ENCODE data around the gene CLEC4F. TPM values are rescaled to one million over a fixed set of nuclear protein-coding genes. Genes with fewer than 3 reads are reported as not detected.

CLEC4F gene, protein sequence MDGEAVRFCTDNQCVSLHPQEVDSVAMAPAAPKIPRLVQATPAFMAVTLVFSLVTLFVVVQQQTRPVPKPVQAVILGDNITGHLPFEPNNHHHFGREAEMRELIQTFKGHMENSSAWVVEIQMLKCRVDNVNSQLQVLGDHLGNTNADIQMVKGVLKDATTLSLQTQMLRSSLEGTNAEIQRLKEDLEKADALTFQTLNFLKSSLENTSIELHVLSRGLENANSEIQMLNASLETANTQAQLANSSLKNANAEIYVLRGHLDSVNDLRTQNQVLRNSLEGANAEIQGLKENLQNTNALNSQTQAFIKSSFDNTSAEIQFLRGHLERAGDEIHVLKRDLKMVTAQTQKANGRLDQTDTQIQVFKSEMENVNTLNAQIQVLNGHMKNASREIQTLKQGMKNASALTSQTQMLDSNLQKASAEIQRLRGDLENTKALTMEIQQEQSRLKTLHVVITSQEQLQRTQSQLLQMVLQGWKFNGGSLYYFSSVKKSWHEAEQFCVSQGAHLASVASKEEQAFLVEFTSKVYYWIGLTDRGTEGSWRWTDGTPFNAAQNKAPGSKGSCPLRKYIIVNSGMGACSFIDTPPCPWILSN
- not detected in 2 replicates for total RNA-seq (2014; rRNA removed)
- polyA plus RNA-seq (2012) = not detected

DNA sequence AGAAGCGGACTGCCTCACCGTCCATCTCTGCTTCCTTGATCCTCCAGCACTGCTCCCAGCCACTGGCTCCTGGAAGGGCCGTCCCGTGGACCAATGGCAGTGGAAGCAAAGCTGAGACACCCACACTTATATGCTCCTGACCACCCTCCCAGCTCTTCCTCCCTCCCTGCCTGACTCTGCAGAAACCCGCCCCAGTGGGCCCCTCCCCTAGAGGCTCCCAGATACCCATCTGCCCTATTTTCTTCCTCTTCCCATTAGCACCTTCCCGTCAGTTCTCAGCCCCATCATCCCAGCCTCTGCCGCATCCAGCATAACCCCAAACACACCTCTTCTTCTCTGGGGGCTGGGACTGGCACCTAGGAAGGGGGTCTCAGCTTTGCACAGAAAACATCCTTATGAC, at the start of gene CLEC4F:
TSS of gene CLEC4F (minus strand) at position 101 of the 400 bp plus-strand sequence. CDS start at position 25, 76 bp downstream.
- DNase-seq (ENCODE audit: low read depth) = no peak

DNA sequence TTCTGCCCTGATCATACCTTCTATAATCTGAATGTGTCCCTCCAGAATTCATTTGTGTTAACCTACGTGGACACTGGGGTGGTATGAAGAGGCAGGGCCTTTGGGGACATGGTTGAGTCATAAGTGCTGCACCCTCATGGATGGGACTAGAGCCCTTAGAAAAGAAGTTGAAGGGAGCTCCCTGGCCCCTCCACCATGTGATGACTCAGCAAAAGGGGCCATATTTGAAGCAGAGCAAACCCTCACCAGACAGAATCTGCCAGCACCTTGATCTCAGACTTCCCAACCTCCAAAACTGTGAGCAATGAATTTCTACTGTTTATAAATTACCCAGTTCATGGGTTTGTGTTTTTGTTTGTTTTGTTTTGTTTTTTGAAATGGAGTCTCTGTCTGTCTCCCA, 48.6 kb upstream of the CLEC4F start:
- no peak for DNase-seq (ENCODE audit: low read depth)

DNA sequence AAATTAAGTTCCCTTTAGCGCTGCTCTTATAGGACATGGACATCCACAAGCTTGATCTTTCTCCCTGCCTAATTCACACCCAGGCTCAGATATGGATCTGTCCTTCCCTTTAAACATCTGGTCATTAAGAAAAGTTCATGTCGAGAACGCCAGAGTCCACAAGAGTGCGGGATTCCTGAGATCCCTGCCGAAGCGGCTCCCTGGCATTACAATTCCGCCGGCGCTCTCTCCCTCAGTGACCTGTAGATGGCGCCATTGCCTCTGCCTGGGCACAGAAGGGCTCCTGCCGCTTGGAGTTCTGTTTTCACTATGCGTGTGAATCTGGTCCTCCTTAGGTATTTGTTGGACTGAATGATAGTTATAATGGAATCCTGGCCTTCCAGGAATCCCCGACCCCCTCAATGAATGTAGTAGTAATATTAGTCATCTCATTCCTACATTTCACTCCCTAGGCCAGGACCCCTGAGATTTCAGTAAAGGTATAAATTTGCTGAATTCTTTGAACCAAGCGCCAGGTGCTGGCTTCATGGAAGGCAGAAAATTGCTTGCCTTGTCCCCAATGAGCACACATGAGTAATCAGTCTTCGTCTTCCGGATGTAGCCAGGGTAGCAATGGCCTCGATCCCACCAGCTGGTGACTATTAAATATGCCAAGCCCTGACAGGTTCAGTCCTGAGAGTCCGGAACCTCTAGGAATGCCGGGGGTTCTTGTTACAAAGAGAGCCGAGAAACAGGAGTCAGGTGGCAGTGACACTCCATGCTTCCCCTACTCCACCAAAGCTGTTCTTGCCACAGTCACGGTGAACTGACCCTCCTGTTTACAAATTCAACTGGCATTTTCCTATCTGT, 41.6 kb upstream of the CLEC4F start:
- peak; percentile 72 for DNase-seq (ENCODE audit: low read depth)

- peak; percentile 9 for DNase-seq (ENCODE audit: low read depth)
Measured at GRCh38 chr2:70855667-70856066, 35.3 kb upstream of the CLEC4F start.

GRCh38 chr2:70854411-70854810, 34.0 kb upstream of the CLEC4F start:
- DNase-seq (ENCODE audit: low read depth) = no peak

GRCh38 chr2:70852824-70853223, 32.4 kb upstream of the CLEC4F start:
- no peak for DNase-seq (ENCODE audit: low read depth)

DNA sequence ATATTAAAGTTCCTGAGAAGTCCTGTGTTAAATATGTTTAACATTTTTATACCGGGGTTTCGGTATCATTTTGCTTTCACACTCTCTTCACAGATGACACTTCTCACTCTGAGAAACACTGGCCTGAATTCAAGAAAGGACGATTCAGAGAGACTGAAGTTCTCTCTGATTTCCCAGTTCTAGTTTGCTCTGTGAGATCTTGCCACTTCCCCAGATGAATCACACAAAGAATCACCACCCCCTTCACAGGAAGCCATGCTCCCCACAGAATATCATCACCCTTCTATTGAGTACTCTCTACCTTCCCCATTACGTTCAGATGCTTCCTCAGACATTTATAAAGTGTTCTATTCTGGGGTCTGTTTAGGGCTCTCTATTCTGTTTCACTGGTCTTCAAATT, 31.3 kb upstream of the CLEC4F start:
- peak; percentile 3 for DNase-seq (ENCODE audit: low read depth)

DNA sequence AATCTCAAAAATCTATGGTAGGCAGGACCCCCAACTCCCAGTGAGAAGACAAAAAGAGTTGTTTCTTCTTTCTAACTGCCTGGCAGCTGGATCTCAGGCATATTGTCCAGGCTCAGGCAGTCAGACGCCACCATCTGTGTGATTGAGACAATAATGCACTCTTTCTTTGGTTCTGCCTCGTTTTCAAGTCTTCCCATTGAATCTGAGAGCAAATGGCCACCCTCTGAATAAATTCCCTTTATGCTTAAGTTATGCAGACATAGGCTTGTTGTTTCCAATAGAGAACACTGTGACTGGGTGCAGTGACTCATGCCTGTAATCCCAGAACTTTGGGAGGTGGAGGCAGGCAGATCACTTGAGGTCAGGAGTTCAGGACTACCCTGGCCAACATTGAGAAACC, 30.5 kb upstream of the CLEC4F start:
- DNase-seq (ENCODE audit: low read depth) = peak; percentile 4

DNA sequence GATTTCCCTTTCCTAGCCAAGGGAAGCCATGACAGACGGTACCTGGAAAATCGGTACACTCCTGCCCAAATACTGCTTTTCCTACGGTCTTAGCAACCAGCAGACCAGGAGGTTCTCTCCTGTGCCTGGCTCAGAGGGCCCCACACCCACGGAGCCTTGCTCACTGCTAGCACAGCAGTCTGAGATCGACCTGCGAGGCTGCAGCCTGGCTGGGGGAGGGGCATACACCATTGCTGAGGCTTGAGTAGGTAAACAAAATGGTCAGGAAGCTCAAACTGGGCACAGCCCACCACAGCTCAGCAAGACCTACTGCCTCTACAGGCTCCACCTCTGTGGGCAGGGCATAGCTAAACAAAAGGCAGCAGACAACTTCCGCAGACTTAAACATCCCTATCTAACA, 22.0 kb upstream of the CLEC4F start:
- DNase-seq (ENCODE audit: low read depth) = no peak

- DNase-seq (ENCODE audit: low read depth) = no peak
Measured at GRCh38 chr2:70837980-70838925, 17.9 kb upstream of the CLEC4F start.

DNA sequence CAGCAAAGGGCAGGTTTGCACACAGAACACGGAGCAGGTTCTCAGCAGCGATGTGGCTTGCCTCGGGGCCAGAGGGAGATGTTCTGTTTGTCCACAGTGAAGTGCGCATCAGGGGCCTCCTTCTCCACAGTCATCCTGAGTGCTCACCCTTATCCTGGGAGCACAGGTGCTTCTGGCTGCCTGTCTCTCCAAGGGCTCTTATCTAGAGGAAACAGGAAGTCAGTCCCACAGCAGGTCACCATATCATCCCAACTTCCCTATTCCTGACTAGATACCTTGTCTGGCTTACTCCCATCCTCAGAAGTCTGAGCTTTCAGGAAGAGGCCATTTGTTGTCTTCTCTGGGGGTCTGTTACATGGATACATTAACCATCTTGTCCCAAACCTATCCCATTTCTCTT, 15.2 kb upstream of the CLEC4F start, which contains the start of gene CD207:
TSS of gene CD207 (minus strand) at position 174 of the 400 bp plus-strand sequence. CDS start at position 134, 40 bp downstream.
- no peak for DNase-seq (ENCODE audit: low read depth)

DNA sequence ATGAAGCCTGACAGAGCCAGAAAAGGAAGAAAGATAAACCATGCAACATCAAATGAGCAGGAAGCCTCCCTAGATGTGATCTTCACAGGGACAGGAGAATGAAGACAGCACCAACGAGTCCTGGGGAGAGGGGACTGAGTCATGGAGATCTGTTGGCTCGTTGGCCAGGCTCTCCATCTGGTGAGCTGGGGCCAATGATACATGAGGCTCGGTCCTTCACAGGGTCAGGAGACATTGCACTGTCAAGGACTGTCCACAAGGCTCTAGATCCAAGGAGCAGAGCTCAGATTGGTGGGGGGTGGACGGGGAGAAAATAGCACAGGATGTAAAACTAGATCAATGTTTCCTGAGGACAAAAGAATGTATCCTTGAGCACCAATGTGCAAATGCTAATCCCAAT, 14.5 kb upstream of the CLEC4F start:
- DNase-seq (ENCODE audit: low read depth) = no peak

- DNase-seq (ENCODE audit: low read depth) = no peak
Measured at GRCh38 chr2:70834106-70834505, 13.7 kb upstream of the CLEC4F start.

DNA sequence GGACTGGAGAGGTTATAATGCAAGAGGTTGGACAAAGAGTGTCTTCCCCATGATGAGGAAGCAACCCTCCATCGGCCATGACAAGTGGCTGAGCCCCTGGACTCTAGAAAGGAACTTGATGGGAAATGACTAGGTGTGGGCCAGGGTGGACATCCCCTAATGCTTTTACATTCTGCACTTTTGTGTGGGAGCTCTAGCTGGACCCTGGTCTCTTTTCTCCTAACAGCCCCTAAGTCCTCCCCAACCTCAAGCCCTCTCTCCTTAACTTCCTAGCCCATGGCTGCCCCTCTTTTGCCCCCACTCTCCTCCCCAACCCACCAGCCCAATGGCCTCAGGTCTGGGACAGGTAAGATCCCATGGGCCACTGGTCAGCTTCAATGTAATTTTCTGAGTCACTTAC, 12.8 kb upstream of the CLEC4F start:
- no peak for DNase-seq (ENCODE audit: low read depth)

GRCh38 chr2:70832386-70832785, 12.0 kb upstream of the CLEC4F start:
- DNase-seq (ENCODE audit: low read depth) = no peak

GRCh38 chr2:70831861-70832260, 11.5 kb upstream of the CLEC4F start:
- DNase-seq (ENCODE audit: low read depth) = no peak

- no peak for DNase-seq (ENCODE audit: low read depth)
Measured at GRCh38 chr2:70830366-70830765, 10.0 kb upstream of the CLEC4F start.

DNA sequence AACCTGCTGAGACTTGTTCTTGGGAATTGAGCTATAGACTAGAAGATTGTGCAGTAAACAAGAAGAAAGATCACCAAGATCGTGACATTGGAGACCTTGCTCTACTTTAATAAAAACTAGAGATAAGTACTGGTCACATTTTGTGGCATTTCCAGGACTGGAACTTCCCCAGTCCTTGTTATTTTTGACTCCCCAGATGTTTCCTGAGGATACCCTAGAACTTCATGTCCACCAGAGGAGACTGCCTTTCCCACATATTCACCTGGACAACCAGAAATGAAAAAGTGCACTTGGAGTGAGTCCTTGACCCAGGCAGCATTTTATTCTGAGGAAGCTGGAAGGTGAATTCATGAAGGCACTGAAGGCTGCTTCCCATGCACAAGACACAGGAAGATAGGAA, 9.5 kb upstream of the CLEC4F start:
- no peak for DNase-seq (ENCODE audit: low read depth)

- no peak for DNase-seq (ENCODE audit: low read depth)
Measured at GRCh38 chr2:70828914-70829824, 8.8 kb upstream of the CLEC4F start.

- no peak for DNase-seq (ENCODE audit: low read depth)
Measured at GRCh38 chr2:70828115-70828514, 7.7 kb upstream of the CLEC4F start.
